Thyroid gland (tissue), 4 donors: Measurements from ENCODE around the gene IGFALS.

Experiments
- POLR2A ChIP-seq, 2 donors: fragments of 450-650 bp; IDR thresholded peaks; one replicate each; pipeline ENCODE4 v1.6.1; 2017; ENCODE audit warnings: antibody characterized with exemption in 2 of 2, mild to moderate bottlenecking in 2 of 2, moderate library complexity in 1 of 2
- TF ChIP-seq, protein P1 (sequence below), 6 experiments: fragments of 200-600 bp in 3 of 6; fragments of 450-650 bp in 3 of 6; sonication (generic) in 3 of 6; IDR thresholded peaks; one replicate each; pipeline ENCODE4 v1.5.1; 2016 to 2019; ENCODE audit warnings: antibody characterized with exemption in 6 of 6, mild to moderate bottlenecking in 2 of 6, inconsistent platforms in 1 of 6, moderate library complexity in 1 of 6

DNA sequence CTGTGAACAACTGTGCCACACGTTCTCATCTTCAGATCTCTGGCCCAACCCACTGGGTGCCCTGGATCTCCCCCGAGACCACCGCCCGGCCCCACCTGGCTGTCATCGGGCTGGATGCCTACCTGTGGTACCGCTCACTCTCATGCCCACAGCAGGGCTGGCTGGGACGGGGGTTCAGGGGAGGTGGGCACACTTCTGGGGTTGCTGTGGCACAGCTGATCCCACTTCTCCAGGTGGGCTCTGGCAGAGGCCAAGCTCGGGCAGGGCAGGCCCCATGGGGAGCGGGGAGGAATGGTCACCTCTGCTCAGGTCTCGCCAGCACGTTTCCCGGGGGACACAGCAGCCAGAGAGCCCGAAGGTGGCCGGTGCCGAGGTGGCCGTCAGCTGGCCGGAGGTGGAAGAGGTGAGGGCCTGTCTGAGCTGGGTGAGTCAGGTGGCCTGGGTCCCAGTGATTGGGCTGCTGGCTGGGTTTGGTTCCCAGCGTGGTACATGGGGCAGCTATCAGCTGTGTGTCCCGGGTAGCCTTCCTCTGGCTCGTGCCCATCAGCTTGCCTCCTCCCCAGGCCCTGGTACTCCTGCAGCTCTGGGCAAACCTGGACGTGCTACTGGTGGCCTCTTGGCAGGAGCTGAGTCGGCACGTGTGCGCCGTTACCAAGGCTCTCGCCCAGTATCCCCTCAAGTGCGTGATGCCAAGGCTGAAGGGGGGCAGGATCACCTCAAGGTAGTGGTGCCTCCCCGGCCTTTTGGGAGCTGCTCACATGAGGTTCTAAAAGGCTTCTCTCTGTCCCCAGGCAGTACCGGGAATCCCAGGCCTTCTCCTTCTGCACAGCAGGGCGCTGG is 18.3 kb downstream of the IGFALS start:
- TF ChIP-seq POLR2A (IDR thresholded peaks at IDR 0.05): no peak
- TF ChIP-seq, protein P1, sequence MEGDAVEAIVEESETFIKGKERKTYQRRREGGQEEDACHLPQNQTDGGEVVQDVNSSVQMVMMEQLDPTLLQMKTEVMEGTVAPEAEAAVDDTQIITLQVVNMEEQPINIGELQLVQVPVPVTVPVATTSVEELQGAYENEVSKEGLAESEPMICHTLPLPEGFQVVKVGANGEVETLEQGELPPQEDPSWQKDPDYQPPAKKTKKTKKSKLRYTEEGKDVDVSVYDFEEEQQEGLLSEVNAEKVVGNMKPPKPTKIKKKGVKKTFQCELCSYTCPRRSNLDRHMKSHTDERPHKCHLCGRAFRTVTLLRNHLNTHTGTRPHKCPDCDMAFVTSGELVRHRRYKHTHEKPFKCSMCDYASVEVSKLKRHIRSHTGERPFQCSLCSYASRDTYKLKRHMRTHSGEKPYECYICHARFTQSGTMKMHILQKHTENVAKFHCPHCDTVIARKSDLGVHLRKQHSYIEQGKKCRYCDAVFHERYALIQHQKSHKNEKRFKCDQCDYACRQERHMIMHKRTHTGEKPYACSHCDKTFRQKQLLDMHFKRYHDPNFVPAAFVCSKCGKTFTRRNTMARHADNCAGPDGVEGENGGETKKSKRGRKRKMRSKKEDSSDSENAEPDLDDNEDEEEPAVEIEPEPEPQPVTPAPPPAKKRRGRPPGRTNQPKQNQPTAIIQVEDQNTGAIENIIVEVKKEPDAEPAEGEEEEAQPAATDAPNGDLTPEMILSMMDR (IDR thresholded peaks at IDR 0.05): no peak
